ENCODE data around the gene UBA3.

The UBA3 gene

DNA sequence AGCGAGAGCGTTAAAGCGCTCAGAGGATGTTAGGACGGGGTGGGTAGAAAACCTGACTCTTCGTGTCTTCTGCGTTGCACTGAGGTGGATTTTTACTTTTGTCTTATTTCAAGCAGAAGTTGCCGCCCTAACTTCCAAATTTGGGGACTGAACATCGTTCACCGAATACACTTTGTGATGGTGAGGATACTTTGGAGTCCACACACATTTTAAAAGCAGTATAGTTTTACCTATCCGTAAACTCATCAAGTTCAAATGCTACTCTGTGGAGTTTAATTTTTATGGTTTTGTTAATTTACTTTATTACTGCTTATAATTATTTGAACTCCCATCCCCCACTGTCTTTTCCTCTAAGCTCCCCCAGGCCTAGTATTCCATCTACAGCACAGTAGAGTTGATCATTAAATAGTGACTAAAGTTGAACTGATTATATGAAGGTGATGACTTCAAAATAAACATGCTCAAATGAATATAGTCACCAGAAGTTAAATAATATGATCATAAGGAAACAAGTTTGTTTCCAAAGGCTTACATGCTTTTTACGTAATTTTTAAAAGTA, 66.1 kb downstream of the UBA3 start:
- DNase-seq (ENCODE audit: low read depth in 1 of 2, low spot score in 1 of 2) = no peak
- Histone ChIP-seq H3K4me3 (replicated peaks; ENCODE audit: insufficient read depth, low read length) (peak overlapping the region; percentile 73), H3K27ac (replicated peaks) (peak overlapping the region; percentile 58), H3K27me3 (ENCODE audit: insufficient read depth, poor library complexity, severe bottlenecking) (no peaks in the 10 kb centered on the region)
- TF ChIP-seq CTCF (IDR thresholded peaks at IDR 0.05; ENCODE audit: insufficient read depth, low read length) = no peak
- TF ChIP-seq GABPA (IDR thresholded peaks at IDR 0.05; ENCODE audit: low read depth) = no peak
- TF ChIP-seq POLR2AphosphoS5 (IDR thresholded peaks at IDR 0.05; ENCODE audit: low read depth) = no peak
- no peak for TF ChIP-seq SPI1 (IDR thresholded peaks at IDR 0.05; ENCODE audit: borderline replicate concordance, low read depth)
- TF ChIP-seq, protein P1, sequence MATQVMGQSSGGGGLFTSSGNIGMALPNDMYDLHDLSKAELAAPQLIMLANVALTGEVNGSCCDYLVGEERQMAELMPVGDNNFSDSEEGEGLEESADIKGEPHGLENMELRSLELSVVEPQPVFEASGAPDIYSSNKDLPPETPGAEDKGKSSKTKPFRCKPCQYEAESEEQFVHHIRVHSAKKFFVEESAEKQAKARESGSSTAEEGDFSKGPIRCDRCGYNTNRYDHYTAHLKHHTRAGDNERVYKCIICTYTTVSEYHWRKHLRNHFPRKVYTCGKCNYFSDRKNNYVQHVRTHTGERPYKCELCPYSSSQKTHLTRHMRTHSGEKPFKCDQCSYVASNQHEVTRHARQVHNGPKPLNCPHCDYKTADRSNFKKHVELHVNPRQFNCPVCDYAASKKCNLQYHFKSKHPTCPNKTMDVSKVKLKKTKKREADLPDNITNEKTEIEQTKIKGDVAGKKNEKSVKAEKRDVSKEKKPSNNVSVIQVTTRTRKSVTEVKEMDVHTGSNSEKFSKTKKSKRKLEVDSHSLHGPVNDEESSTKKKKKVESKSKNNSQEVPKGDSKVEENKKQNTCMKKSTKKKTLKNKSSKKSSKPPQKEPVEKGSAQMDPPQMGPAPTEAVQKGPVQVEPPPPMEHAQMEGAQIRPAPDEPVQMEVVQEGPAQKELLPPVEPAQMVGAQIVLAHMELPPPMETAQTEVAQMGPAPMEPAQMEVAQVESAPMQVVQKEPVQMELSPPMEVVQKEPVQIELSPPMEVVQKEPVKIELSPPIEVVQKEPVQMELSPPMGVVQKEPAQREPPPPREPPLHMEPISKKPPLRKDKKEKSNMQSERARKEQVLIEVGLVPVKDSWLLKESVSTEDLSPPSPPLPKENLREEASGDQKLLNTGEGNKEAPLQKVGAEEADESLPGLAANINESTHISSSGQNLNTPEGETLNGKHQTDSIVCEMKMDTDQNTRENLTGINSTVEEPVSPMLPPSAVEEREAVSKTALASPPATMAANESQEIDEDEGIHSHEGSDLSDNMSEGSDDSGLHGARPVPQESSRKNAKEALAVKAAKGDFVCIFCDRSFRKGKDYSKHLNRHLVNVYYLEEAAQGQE (IDR thresholded peaks at IDR 0.05; ENCODE audit: insufficient replicate concordance, low read depth) = no peak

GRCh38 chr3:69013253-69014021, 66.7 kb downstream of the UBA3 start, which contains the start of gene EOGT:
TSS of gene EOGT (minus strand) at chr3:69013684. CDS start at chr3:69009846, 3,838 bp downstream.
- peak; percentile 27 to 79 for DNase-seq (ENCODE audit: low read depth in 1 of 2, low spot score in 1 of 2)
- no peaks in the 10 kb centered on the region for H3K27me3 ChIP-seq (ENCODE audit: insufficient read depth, poor library complexity, severe bottlenecking)
- TF ChIP-seq, protein P1 (IDR thresholded peaks at IDR 0.05; ENCODE audit: insufficient replicate concordance, low read depth) = peak; percentile 29
- no peak for TF ChIP-seq SPI1 (IDR thresholded peaks at IDR 0.05; ENCODE audit: borderline replicate concordance, low read depth)
- TF ChIP-seq GABPA (IDR thresholded peaks at IDR 0.05; ENCODE audit: low read depth) = peak; percentile 24; the same call in 1 of the 2 replicates
- TF ChIP-seq POLR2AphosphoS5 (IDR thresholded peaks at IDR 0.05; ENCODE audit: low read depth) = peak; percentile 56; the same call in 1 of the 2 replicates
- TF ChIP-seq CTCF (IDR thresholded peaks at IDR 0.05; ENCODE audit: insufficient read depth, low read length) = peak; percentile 63
- peak within 1 kb of the TSS; percentile 58 for H3K27ac ChIP-seq (replicated peaks)
- H3K4me3 ChIP-seq (replicated peaks; ENCODE audit: insufficient read depth, low read length) = peak within 1 kb of the TSS; percentile 73

GRCh38 chr3:69012800-69013252, 67.3 kb downstream of the UBA3 start:
- no peak overlapping the region for H3K27ac ChIP-seq (replicated peaks)
- H3K27me3 ChIP-seq (ENCODE audit: insufficient read depth, poor library complexity, severe bottlenecking) = no peaks in the 10 kb centered on the region
- peak in 1 of 2 experiments; percentile 4 for DNase-seq (ENCODE audit: low read depth in 1 of 2, low spot score in 1 of 2)
- TF ChIP-seq POLR2AphosphoS5 (IDR thresholded peaks at IDR 0.05; ENCODE audit: low read depth) (no peak), SPI1 (IDR thresholded peaks at IDR 0.05; ENCODE audit: borderline replicate concordance, low read depth) (no peak), CTCF (IDR thresholded peaks at IDR 0.05; ENCODE audit: insufficient read depth, low read length) (no peak), GABPA (IDR thresholded peaks at IDR 0.05; ENCODE audit: low read depth) (no peak)
- TF ChIP-seq, protein P1 (IDR thresholded peaks at IDR 0.05; ENCODE audit: insufficient replicate concordance, low read depth) = no peak
- peak overlapping the region; percentile 73 for H3K4me3 ChIP-seq (replicated peaks; ENCODE audit: insufficient read depth, low read length)
